Smooth muscle cell (in vitro differentiated cells): ENCODE measurements around the gene CISD3. TPM values are rescaled to one million over a fixed set of nuclear protein-coding genes. Genes with fewer than 3 reads are reported as not detected.
A peak's percentile ranks its signal among the peaks of the same experiment; 100 is the strongest.

Experiments
- DNase-seq: peaks from one replicate; lab custom pipeline; 2025; ENCODE audit not compliant: unreplicated experiment; lab: John Stamatoyannopoulos, UW
- H2AFZ ChIP-seq: fragments of 200-600 bp; sonication (generic); 2 replicates; pipeline ENCODE4 v1.6.0; 2016; ENCODE audit warnings: antibody characterized with exemption, low read depth, mild to moderate bottlenecking
- H3F3A ChIP-seq: fragments of 200-600 bp; sonication (generic); 2 replicates; pipeline ENCODE4 v1.6.0; 2017; ENCODE audit warnings: antibody characterized with exemption, low read depth
- H3K27ac ChIP-seq: fragments of 200-600 bp; sonication (generic); 2 replicates; pipeline ENCODE4 v1.5.1; 2016; ENCODE audit warnings: low read depth, mild to moderate bottlenecking
- H3K27me3 ChIP-seq: fragments of 200-600 bp; sonication (generic); 2 replicates; pipeline ENCODE4 v1.6.1; 2016; ENCODE audit warnings: low read depth, mild to moderate bottlenecking
- H3K36me3 ChIP-seq: fragments of 200-600 bp; sonication (generic); 2 replicates; pipeline ENCODE4 v1.5.1; 2016; ENCODE audit warnings: low read depth
- H3K4me1 ChIP-seq: fragments of 200-600 bp; sonication (generic); 2 replicates; pipeline ENCODE4 v1.5.1; 2016; ENCODE audit warnings: low read depth
- H3K4me2 ChIP-seq: fragments of 200-600 bp; sonication (generic); 2 replicates; pipeline ENCODE4 v1.6.0; 2016; ENCODE audit warnings: mild to moderate bottlenecking
- H3K4me3 ChIP-seq: fragments of 200-600 bp; sonication (generic); 2 replicates; pipeline ENCODE4 v1.5.1; 2016; ENCODE audit warnings: mild to moderate bottlenecking
- H3K79me2 ChIP-seq: fragments of 200-600 bp; sonication (generic); 2 replicates; pipeline ENCODE4 v1.6.0; 2016; ENCODE audit warnings: low read depth, mild to moderate bottlenecking
- H3K9ac ChIP-seq: fragments of 200-600 bp; sonication (generic); 2 replicates; pipeline ENCODE4 v1.6.0; 2016; ENCODE audit warnings: low read depth
- H3K9me3 ChIP-seq: fragments of 200-600 bp; sonication (generic); replicated peaks from 2 replicates; pipeline ENCODE4 v1.5.1; 2016; ENCODE audit warnings: low read depth
- H4K20me1 ChIP-seq: fragments of 200-600 bp; sonication (generic); 2 replicates; pipeline ENCODE4 v1.6.0; 2016; ENCODE audit warnings: low read depth
- CTCF ChIP-seq: fragments of 200-600 bp; sonication (generic); IDR thresholded peaks from 2 replicates; pipeline ENCODE4 v1.5.1; 2017; ENCODE audit warnings: borderline replicate concordance, mild to moderate bottlenecking, antibody characterized with exemption; ENCODE audit not compliant: insufficient read depth, poor library complexity, severe bottlenecking
- WGBS: methylation state at CpG from one replicate; pipeline ENCODE4 v1.1.7; 2016; ENCODE audit warnings: low lambda C conversion rate; 5-methylcytosine and 5-hydroxymethylcytosine counted together
- polyA plus RNA-seq: library from polyadenylated mRNA; unstranded; fragments of >200 nt; fragmentation: Nextera tagmentation; extraction: Ambion mirVana; gene quantifications from 2 replicates; pipeline ENCODE4 v1.2.1, GENCODE V29; 2016
- total RNA-seq: library from RNA; depleted of rRNA; stranded (reverse); fragments of >200 nt; gene quantifications from 2 replicates; pipeline ENCODE4 v1.2.3, GENCODE V29; 2014

CISD3 gene
- total and polyA plus RNA-seq, 2 experiments from 2014 or later, result 1.3 to 15.1 TPM

- H2AFZ ChIP-seq, result no peak overlapping the region
- H3K79me2 ChIP-seq, result no peaks in the 10 kb centered on the region
- no peaks in the 10 kb centered on the region for H3F3A ChIP-seq
- H3K9me3 ChIP-seq, result no peaks in the 10 kb centered on the region
- H3K27ac ChIP-seq, result no peak overlapping the region
- no peak for DNase-seq
- no peak for TF ChIP-seq CTCF
- no peaks in the 10 kb centered on the region for H3K27me3 ChIP-seq
- peaks cover 11% of the 10 kb centered on the region for H3K4me1 ChIP-seq
- no peaks in the 10 kb centered on the region for H4K20me1 ChIP-seq
- WGBS, result 91% methylated on average over 12 of the region's 12 CpGs
- no peaks in the 10 kb centered on the region for H3K36me3 ChIP-seq
- no peak overlapping the region for H3K4me2 ChIP-seq
- H3K9ac ChIP-seq, result no peak overlapping the region
- no peak overlapping the region for H3K4me3 ChIP-seq
These were observed 12.9 kb upstream of the CISD3 start for GRCh38 chr17:38717139-38717745.

- Histone ChIP-seq H4K20me1 (no peaks in the 10 kb centered on the region), H3K4me3 (peak overlapping the region; percentile 41), H3K4me2 (peak overlapping the region; percentile 83), H3K27me3 (no peaks in the 10 kb centered on the region), H3K9me3 (no peaks in the 10 kb centered on the region), H3K4me1 (peaks cover 11% of the 10 kb centered on the region), H3K36me3 (no peaks in the 10 kb centered on the region), H3K27ac (no peak overlapping the region), H3K9ac (no peak overlapping the region), H3F3A (no peaks in the 10 kb centered on the region), H2AFZ (no peak overlapping the region), H3K79me2 (no peaks in the 10 kb centered on the region)
- WGBS, result 16% methylated on average over 25 of the region's 29 CpGs
- DNase-seq, result no peak
- TF ChIP-seq CTCF, result no peak
These were observed 10.7 kb upstream of the CISD3 start for GRCh38 chr17:38719289-38719942.

GRCh38 chr17:38719943-38720641, 10.0 kb upstream of the CISD3 start:
- Histone ChIP-seq H3K79me2 (no peaks in the 10 kb centered on the region), H3K4me3 (peak overlapping the region; percentile 41), H3K9me3 (no peaks in the 10 kb centered on the region), H3K36me3 (no peaks in the 10 kb centered on the region), H3K27ac (no peak overlapping the region), H3K4me1 (peaks cover 11% of the 10 kb centered on the region), H3K27me3 (no peaks in the 10 kb centered on the region), H3K9ac (no peak overlapping the region), H3F3A (no peaks in the 10 kb centered on the region), H3K4me2 (peak overlapping the region; percentile 83), H4K20me1 (no peaks in the 10 kb centered on the region), H2AFZ (no peak overlapping the region)
- 41% methylated on average over 30 of the region's 39 CpGs for WGBS
- DNase-seq, result no peak
- no peak for TF ChIP-seq CTCF
